ENCODE data around the gene EIF2S2.

GRCh38 chr20:34074101-34074760 lies 37.8 kb downstream of the EIF2S2 start:
- TF ChIP-seq, protein P1, sequence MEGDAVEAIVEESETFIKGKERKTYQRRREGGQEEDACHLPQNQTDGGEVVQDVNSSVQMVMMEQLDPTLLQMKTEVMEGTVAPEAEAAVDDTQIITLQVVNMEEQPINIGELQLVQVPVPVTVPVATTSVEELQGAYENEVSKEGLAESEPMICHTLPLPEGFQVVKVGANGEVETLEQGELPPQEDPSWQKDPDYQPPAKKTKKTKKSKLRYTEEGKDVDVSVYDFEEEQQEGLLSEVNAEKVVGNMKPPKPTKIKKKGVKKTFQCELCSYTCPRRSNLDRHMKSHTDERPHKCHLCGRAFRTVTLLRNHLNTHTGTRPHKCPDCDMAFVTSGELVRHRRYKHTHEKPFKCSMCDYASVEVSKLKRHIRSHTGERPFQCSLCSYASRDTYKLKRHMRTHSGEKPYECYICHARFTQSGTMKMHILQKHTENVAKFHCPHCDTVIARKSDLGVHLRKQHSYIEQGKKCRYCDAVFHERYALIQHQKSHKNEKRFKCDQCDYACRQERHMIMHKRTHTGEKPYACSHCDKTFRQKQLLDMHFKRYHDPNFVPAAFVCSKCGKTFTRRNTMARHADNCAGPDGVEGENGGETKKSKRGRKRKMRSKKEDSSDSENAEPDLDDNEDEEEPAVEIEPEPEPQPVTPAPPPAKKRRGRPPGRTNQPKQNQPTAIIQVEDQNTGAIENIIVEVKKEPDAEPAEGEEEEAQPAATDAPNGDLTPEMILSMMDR (IDR thresholded peaks at IDR 0.05 in 2 of 3, conservative IDR thresholded peaks at IDR 0.05 in 1 of 3; ENCODE audit: borderline replicate concordance in 1 of 3, insufficient read depth in 1 of 3, low read depth in 2 of 3, low read length in 2 of 3): no peak
- no peak for TF ChIP-seq EZH2 (IDR thresholded peaks at IDR 0.05)
- no peak for TF ChIP-seq POLR2A (IDR thresholded peaks at IDR 0.05; ENCODE audit: borderline replicate concordance, extremely low read depth, insufficient read depth, insufficient read length)
- TF ChIP-seq EZH2phosphoT487 (IDR thresholded peaks at IDR 0.05; ENCODE audit: borderline replicate concordance): no peak
- TF ChIP-seq FOSL1 (IDR thresholded peaks at IDR 0.05; ENCODE audit: low read depth): no peak
- TF ChIP-seq ZBTB33 (IDR thresholded peaks at IDR 0.05; ENCODE audit: extremely low read depth, insufficient replicate concordance, low read length): no peak
- no peak for TF ChIP-seq CEBPB (IDR thresholded peaks at IDR 0.05; ENCODE audit: low read depth)
- TF ChIP-seq JUND (IDR thresholded peaks at IDR 0.05): no peak
- TF ChIP-seq POLR2AphosphoS5 (IDR thresholded peaks at IDR 0.05; ENCODE audit: low read depth, low read length): no peak
- TF ChIP-seq, protein P2, sequence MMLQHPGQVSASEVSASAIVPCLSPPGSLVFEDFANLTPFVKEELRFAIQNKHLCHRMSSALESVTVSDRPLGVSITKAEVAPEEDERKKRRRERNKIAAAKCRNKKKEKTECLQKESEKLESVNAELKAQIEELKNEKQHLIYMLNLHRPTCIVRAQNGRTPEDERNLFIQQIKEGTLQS (IDR thresholded peaks at IDR 0.05): no peak
- no peak for TF ChIP-seq TCF7L2 (IDR thresholded peaks at IDR 0.05; ENCODE audit: borderline replicate concordance, extremely low read depth, insufficient read depth, insufficient read length)
- no peak for TF ChIP-seq ELF1 (IDR thresholded peaks at IDR 0.05; ENCODE audit: borderline replicate concordance, low read depth)

All from HCT116 (cell line).